ENCODE results near the gene USF1.
A peak's percentile ranks its signal among the peaks of the same experiment; 100 is the strongest.
"Not testable (repeated sequence)": the region's sequence is repeated elsewhere in the genome, so short reads cannot be mapped to it uniquely, and the experiment has no call there.

Gene USF1

DNA sequence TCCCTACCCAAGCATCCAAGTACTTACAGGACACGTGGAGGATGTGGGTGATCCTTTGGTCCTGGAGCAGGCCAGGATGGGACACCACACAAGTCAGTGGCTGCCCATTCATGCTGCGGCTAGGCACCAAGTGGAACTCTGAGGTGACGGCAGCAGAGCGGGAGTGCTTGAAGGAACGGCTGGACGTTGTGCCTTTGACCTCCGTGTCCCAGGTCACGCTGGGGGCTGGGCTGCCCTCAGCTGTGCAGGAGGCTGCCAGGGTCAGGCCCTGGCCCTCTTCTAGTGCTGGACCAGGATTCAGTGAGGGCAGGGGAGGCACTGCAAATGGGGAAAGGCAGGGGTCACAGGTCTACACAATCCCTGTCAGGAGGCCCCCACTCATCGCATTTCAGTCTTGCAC, 31.6 kb upstream of the USF1 start:
- DNase-seq = no peak

DNA sequence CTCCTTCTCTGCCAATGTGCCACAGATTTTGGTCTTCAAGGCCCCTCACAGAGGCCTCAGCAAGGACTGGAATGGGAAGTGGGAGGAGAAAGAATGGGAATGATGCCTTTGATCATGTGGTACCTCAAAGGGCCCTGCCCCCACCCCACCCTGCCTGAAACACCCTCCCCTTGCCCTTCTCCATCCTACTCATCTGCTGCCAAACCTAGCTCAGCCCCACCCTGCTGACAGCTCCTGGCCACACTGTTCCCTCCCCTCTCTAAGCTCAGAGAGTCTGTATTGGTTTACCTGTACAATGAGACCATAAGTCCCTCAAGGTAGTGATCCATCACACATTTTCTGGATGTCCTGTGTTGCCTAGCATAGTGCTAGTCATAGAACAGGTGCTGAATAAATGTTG, 30.6 kb upstream of the USF1 start:
- no peak for DNase-seq

DNA sequence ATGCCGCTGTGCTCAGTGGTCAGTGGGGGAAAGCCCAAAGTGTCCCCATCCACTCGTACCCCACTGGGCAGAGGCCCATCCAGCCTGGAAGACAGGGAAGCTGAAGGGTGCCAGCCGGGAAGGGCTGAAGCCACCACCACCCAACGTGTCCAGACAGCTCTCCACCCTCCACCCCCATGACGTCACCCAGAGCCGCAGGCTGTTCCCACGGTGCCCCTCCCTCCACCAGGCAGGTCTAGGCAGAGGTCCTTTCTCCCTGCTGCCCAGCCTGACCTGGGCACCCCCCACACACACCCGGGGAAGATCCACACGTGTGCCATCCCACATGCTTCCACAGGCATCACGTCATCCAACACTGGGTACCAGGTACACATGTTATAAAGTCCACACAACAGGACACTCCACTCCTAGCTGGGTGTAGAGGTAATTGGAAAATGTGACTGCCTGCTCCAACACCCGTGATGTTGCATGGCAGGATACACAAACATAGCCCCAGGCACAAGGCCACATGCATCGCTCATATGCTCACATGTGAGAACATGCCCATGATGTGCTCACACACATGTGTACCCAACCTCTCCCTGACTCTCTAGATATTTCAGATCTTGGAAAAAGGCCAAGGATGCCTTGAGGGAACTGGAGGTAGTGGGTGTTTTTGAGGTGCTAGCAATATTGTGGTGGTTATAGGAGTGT, 29.0 kb upstream of the USF1 start:
- DNase-seq = no peak

DNA sequence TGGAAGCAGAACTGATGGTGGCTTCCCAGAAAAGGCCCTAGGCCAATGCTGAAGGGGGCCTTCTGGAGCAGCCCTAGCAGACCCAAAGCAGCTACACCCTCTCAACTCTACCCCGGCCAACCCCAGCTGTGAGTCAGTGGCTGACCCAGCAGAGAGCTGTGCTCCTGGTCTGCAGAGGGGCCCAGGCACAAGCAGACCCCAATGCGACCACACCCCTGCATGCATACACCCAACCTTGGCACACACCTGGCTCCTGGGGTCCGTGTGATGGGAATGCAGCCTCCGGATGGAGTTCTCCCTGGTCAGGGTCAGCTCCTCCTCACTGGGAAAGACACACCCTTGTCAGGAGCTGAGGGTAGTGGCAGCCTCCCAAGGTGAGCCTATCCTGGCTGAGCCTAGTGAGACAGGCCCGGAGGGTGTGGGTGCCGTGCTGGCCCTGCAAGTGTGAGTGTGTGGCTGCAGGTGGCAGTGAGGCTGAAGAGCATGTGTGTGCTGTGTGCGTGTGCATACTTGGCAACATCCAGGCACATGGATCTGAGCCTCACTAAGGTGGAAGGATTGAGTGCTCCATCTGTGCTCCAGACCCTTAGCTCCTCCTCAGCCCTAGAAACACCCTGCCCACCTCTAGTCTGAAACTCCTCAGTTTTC, 27.8 kb upstream of the USF1 start:
- no peak for DNase-seq

DNA sequence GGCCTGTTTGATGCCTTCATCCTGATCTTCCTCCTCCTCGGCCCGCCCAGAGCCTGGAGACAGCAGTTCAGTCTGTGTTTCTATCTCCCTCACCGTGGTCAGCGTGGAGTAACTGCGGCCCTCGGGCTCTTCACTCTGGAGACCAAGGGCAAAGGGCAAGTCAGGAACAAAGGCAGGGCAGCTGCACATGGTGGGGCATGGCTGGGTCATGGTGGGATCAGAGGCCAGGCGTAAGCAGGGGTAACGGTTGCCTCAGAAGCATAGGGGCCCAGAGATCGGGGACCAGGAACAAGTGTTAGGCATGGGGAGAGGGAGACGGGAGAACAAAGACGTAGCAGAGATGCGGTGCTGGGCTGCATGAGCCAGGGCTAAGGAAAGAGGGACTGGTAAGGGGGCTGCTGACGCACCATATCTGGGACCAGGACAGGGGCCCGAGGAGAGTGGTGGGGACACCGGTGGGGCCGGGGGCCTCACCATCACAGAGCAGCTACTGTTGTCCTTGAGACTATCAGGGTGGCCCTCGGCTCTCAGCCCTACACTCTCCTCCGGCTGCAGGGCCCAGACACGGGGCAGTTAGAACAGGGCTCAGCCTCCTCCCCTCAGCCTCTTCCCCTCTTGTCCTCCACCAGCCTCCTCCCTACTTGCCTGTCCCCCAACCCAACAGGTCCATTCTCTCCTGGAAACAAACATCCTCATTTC, 27.1 kb upstream of the USF1 start:
- DNase-seq = no peak

DNA sequence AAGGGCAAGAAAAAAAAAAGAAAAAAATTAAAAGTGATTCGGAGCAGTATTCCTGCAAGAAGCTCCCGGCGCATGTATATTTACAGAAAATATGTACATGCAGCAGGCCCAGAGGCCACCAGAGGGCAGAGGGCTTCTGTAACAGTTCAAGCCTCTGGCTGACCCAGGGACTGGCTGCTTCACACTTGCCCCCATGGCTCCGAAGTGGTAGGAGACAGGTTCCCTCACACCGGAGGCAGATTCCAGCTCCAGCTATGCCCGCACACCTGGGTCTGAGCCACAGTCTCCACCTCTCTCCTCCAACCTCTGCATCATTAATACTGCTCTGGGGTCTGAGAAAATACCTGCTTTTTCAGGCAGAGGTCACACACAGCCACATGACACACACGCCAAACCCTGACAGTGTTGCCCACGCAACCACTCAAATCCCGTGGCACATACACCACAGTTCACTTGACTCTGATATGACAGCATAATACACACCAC, 26.2 kb upstream of the USF1 start:
- peak; percentile 52 for DNase-seq

DNA sequence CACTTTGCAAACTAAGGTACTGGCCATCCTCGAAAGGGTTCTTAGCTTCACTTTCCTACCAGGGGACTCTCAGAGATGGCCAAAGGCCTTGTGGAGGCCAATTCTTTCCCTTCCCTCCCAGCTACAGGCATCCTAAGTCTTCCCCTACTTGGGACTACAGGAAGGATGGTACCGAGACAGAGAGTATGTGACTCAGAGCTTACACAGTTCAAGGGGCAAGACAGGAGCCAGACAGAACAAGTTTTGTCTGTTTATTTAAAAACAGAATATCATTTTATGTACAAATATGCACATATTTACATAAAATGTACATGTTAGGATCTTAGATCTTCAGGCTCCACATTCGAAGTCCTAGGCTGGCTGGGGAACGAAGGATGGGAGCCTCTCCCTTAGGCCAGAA, 25.0 kb upstream of the USF1 start:
- DNase-seq = no peak

DNA sequence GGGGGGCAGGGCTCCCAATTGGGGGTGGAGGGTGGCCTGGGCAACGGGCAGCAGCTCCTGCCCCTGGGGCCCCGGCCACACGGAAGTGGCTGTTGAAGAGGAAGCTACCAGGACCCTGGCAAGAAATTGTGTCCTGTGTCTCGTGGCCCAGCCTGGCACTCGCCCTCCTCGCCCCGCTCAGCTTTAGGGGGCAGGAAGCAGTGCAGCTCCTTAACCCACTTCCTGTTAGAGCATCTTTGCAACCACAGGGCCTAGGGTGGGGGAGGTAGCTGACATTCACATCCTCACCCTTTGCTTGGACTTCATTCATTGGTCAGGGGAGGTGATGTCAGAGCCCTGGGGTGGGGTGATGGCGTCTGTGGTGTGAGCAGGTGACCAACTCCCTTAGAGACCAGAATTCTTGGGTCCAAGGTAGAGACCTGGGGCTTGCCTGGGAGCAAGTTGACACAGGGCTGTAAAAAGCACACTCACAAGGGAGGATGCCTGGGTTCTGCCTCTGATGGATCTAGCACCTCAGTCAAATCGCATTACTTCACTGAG, 24.0 kb upstream of the USF1 start, which contains the start of gene ARHGAP30:
ARHGAP30 (minus strand) TSS at position 161 of the 540 bp plus-strand sequence. CDS start 267 bp downstream, outside the sequence.
- DNase-seq = peak; percentile 20

DNA sequence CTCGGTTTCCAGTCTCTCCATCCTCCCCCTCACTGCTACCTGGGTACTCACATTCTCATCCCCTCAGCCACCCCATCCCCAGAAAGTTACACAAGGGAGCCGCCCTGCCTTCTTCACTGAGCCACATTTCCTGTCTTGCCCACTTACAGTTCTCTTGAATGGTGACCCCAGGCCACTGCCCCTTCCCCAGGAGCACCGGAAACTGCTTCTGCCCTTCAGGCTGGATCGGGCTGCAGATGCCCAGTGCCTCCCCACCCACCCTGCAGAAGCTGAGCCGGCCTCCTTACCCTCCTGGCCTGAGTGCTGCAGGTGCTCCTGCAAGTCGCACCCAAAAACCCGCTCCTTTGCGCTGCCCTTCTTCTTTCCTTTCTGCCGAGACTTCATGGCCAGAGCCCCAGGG, 23.5 kb upstream of the USF1 start:
- DNase-seq = no peak

DNA sequence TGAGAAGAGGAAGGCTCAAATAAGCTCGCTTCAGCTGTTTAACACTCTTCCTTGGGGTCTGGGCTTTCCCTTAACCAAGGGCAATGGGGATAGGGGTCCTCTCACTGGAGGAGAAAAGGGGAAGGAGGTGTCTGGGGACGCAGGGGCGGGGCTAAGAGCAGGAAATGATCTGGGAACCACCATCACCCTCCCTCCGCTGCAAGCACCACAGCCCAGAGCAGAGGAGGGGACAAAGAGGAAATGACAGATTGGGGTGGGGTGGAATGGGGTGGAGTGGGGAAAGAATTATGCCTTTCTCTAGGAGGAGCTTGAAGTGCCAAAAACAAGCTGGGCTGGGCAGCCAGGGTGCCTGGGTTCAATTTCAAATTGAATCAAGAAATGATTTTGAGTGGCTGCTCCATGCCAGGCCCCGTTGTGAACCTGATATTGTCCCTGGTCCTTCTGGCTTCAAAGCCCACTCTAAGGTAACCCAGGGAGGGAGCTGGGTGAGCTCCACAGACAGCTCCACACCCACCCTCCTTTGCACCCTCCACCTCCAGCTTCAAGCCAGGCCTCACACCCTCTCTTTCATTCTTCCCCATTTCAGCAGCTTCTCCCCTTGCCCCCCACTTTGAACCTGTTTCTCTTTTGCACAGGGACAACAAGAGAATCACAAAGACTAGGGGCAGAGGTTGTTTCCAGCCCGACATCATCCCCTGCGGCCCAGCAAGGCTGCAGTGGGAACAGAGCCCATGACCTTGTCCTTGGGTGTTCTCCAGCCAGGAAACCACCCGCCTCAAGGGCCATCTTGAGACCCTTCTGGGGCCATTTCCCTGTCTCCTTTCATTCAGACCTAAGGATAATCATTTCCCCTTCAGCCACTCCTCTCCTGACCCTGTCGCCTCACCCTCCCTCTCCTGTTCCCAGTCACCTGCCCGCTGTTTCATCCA, 22.8 kb upstream of the USF1 start:
- DNase-seq = peak; percentile 17

DNA sequence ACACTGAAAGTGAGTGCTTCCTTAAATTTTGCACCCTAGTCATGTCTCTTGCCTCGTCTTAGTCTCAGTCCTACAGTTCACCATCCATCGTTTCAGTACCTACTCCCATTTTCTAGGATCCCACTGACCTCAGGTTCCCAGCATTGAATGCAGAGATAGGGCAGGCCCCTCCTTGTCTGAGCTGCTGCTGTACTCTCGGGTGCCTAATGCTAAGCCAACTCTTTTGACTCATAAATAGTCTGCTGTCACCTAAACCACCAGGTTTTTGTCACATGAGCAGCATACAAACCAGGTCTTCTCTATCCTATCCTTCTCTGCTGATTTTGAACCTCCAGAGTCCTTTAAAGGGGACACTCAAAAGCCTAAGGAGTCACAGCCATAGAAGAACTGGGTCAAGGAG, 20.9 kb upstream of the USF1 start:
- DNase-seq = no peak

DNA sequence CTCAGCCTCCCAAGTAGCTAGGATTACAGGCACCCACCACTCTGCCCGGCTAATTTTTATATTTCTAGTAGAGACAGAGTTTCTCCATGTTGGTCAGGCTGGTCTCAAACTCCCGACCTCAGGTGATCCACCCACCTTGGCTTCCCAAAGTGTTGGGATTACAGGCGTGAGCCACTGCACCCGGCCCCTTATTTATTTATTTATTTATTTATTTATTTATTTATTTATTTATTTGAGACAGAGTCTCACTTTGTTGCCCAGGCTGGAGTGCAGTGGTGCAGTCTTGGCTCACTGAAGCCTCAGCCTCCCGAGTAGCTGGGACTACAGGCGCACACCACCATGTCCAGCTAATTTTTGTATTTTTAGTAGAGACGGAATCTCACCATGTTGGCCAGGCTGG, 19.9 kb upstream of the USF1 start:
- not testable (repeated sequence) for DNase-seq

DNA sequence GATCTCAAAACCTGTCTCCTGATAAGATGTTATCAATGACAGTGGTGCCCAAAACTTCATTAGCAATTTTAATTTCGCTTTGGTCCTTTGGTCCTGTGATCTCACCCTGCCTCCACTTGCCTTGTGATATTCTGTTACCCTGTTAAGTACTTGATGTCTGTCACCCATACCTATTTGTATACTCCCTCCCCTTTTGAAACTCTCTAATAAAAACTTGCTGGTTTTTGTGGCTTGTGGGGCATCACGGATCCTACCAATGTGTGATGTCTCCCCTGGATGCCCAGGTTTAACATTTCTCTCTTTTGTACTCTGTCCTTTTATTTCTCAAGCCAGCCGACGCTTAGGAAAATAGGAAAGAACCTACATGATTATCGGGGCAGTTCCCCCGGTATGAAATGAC, 18.2 kb upstream of the USF1 start:
- DNase-seq = not testable (repeated sequence)

DNA sequence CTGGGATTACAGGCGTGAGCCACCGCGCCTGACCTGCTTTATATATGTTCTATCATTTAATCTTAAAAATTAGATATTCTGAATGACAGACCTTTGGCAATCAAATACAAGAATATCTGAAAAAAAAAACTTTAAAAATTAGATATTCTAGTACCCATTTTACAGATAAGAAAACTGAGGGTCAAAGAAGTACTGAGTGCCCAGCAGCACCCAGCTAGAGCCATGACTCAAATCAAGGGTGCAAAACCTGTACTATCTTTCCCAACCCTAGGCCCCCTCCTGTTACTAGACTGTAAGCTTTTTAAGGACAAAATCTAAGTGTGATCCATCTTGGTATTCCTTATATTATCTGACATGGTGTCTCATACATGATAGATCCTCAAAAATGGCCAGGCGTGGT, 15.6 kb upstream of the USF1 start:
- DNase-seq = no peak

DNA sequence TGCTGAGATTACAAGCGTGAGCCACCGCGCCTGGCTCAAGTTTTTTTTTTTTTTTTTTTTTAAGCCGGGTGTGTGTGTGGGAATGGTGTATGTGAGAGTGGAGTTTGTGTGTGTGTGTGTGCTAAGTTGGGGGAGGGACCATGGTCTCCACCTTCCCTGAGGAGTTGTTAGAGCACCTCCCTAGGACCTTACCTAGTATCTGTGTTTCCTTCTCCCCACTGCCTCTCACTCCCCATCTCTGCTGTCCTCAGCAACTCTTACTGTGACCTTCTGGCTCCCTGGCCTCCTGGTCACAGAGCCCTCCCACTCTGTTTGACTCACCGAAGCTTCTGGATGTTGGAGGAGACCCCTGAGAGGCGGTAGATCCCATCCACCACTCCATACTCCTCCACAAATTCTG, 13.5 kb upstream of the USF1 start:
- DNase-seq = no peak

DNA sequence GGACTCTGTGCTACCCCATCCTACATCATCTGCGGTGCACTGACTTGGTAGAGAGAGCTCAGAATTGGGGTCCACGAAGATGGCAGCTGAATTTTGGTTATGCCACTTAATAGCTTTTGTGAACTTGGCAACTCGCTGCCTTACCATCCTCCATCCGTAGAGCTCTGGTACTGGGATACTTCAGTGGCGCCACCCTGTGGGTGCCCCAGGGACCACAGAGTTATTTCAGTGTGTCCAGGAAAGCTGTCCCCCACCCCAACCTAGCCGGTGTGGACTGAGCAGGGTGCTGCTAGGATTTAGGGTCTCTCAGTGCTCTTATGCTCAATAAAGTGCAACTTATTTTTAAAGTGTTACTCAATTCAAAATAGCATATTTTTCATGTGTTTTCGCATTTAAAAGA, 9.0 kb upstream of the USF1 start:
- no peak for DNase-seq

DNA sequence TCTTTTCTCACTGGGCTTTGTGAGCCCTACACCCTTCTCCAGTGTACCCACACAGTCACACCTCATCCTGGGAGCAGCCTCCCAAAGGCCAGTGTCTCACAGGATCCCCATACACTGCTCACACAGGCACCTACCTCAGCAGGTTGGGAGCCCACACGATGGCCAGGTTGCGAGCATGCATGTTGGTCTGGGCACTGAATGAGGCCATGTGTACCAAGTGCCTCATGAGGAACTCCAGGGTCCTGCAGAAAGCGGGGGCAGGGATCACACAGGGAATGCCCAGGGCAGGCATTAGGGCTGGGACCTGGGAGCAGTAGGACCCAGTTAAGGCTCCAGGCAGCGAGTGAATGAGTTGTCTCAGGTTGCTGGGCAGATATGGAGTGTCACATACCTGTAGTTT, 8.5 kb upstream of the USF1 start:
- no peak for DNase-seq

DNA sequence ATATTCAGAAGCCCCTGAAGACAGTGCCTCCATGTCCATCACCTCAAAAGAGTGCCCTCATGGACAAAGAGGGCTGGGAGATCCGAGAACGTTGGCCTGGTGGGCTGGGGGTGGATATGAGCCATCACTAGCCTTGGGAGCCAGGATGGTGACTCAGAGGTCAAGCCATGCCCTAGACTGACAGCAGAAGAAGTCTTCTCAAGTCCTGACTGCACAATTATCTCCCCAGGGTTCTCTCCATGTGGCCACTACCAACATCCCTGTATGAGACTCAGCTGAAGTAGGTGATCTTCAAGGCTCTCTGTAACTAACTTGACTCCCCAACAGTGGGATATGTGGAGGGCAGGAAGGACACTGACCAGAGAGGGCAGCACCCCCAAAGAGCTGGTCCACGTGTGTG, 7.1 kb upstream of the USF1 start:
- DNase-seq = no peak

DNA sequence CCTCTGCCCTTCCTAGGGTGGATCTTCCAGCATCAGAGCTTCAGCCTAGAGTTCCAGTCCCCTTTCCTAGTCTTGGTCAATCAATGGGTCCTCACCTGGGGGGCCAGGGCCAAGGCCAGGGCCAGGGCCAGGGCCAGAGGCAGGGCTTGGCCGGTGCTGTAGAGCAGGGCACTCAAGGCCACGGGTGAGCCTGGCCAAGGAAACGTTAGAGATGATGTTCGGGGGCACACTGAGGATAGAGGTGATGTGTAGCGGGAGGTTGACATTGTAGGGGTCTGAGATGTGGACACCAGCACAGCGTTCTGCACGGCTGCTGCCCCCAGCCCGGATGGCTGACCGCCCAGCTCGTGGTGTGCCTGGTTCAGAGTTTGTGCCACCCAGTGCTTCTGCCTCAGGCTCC, 5.4 kb upstream of the USF1 start:
- DNase-seq = no peak

DNA sequence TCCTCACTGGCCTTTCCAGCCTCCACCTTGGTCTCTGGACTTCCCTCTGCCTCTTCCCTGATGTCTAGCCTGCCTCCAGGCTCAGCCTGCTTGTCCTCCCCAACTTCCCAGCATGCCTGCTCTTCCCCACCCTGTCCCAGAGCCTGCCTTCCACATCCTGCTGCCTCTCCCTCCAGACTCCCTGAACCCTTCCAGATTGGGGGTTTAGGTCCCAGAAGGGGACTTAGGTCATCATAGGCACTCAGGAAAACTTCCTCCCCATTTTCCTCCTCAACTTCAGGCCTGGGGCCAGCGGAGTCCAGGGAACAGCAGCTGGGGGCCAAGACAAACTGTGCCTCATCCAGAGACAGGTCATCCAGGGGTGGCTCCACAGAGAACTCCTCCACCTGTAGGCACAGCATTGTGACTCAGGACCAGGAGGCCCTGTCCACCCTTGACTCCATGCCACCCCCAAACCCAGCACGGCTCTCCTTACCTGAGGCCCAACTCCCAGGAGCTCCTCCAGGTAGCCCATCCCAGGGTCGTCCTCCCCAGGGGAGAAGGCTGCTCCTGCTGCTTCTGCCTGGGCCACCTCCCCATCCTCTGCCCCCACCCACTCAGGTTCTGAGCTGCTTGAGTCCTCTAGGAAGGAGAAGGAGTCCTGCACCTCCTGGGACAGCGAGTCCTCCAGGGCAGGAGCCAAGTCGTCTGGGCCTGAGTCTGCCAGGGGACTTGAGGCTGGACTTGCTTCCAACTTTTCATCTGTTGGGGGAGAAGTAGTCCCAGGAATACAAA, 3.4 kb upstream of the USF1 start:
- DNase-seq = no peak

Measured in fibroblast of skin of right biceps (primary cell).